B cell (primary cell): ENCODE measurements around the gene GPATCH3. TPM values are rescaled to one million over a fixed set of nuclear protein-coding genes. Genes with fewer than 3 reads are reported as not detected.

Experiments used
- ATAC-seq: fragments of 200-7000 bp; cut with Tn5 transposase; one replicate; pipeline ENCODE4 v1.10.0; 2021; ENCODE audit warnings: low read depth, mild to moderate bottlenecking, moderate number of reproducible peaks, moderate library complexity
- CTCF ChIA-PET: fragments of 350-600 bp; sonication (Branson Sonifier 250); formaldehyde crosslinking; loops from one replicate; lab custom pipeline; 2021; ENCODE audit warnings: antibody characterized with exemption, inconsistent platforms; lab: Charles Lee
- POLR2A ChIA-PET: fragments of 350-600 bp; sonication (Branson Sonifier 250); formaldehyde crosslinking; loops from one replicate; lab custom pipeline; 2021; ENCODE audit warnings: antibody characterized with exemption; lab: Charles Lee
- DNase-seq: peaks from one replicate; pipeline ENCODE4 v3.0.0; 2013
- H2AFZ ChIP-seq: 2 replicates; pipeline ENCODE4 v1.6.1; 2012; ENCODE audit warnings: mild to moderate bottlenecking, low read depth, low read length; ENCODE audit not compliant: insufficient read depth, poor library complexity, severe bottlenecking
- H3K27ac ChIP-seq, 2 donors: 1 replicate in 1 of 2; 2 replicates in 1 of 2; pipeline ENCODE4 v1.5.1; 2012 to 2013; ENCODE audit warnings: low read length in 2 of 2, mild to moderate bottlenecking in 2 of 2, moderate library complexity in 1 of 2
- H3K27me3 ChIP-seq, 4 experiments: fragments of 200-600 bp in 1 of 4; sonication (generic) in 1 of 4; replicated peaks in 1 of 4; 1 replicate in 2 of 4; 2 replicates in 2 of 4; pipeline versions ENCODE4 v1.6.1 to v1.7.0; 2013 to 2016; ENCODE audit warnings: low read length in 3 of 4, mild to moderate bottlenecking in 2 of 4, mixed read lengths in 1 of 4, moderate library complexity in 1 of 4; ENCODE audit not compliant: insufficient read depth in 4 of 4, control insufficient read depth in 3 of 4; ENCODE audit errors: control extremely low read depth in 1 of 4
- H3K36me3 ChIP-seq, 2 experiments: replicated peaks in 1 of 2; 1 replicate in 1 of 2; 2 replicates in 1 of 2; pipeline versions ENCODE4 v1.6.1 to v1.7.1; 2013; ENCODE audit warnings: low read length in 1 of 2; ENCODE audit not compliant: insufficient read depth in 2 of 2, control insufficient read depth in 1 of 2; ENCODE audit errors: control extremely low read depth in 1 of 2, extremely low read depth in 1 of 2
- H3K4me1 ChIP-seq, 2 donors: fragments of 200-600 bp in 1 of 2; sonication (generic) in 1 of 2; 1 replicate in 1 of 2; 2 replicates in 1 of 2; pipeline versions ENCODE4 v1.5.1 to v1.6.1; 2013 to 2017; ENCODE audit warnings: low read length in 2 of 2; ENCODE audit not compliant: control insufficient read depth in 2 of 2, insufficient read depth in 2 of 2
- H3K4me2 ChIP-seq: replicated peaks from 2 replicates; pipeline ENCODE3; 2012; ENCODE audit warnings: mild to moderate bottlenecking, low read depth, low read length; ENCODE audit not compliant: poor library complexity, severe bottlenecking
- H3K4me3 ChIP-seq, 5 experiments: fragments of 200-600 bp in 1 of 5; sonication (generic) in 1 of 5; 1 replicate in 3 of 5; 2 replicates in 2 of 5; pipeline versions ENCODE4 v1.5.1 to v1.7.0; 2011 to 2016; ENCODE audit warnings: low read length in 4 of 5, mild to moderate bottlenecking in 4 of 5, low read depth in 2 of 5, control low read depth in 1 of 5, moderate library complexity in 1 of 5; ENCODE audit not compliant: insufficient read depth in 1 of 5; ENCODE audit errors: control extremely low read depth in 1 of 5, extremely low read depth in 1 of 5
- H3K79me2 ChIP-seq: fragments of 200-600 bp; sonication (generic); one replicate; pipeline ENCODE4 v1.6.0; 2016; ENCODE audit warnings: low read length; ENCODE audit not compliant: control insufficient read depth, insufficient read depth
- H3K9ac ChIP-seq: fragments of 200-600 bp; sonication (generic); 2 replicates; pipeline ENCODE4 v1.6.1; 2017; ENCODE audit warnings: mild to moderate bottlenecking, low read length, moderate library complexity
- H3K9me3 ChIP-seq, 3 donors: one replicate each; pipeline versions ENCODE4 v1.6.1 to v1.7.1; 2013; ENCODE audit warnings: low read length in 2 of 3; ENCODE audit not compliant: control insufficient read depth in 2 of 3, insufficient read depth in 1 of 3; ENCODE audit errors: control extremely low read depth in 1 of 3
- H4K20me1 ChIP-seq: 2 replicates; pipeline ENCODE4 v1.6.0; 2012; ENCODE audit warnings: mild to moderate bottlenecking, low read length; ENCODE audit not compliant: insufficient read depth, control insufficient read depth, poor library complexity, severe bottlenecking
- H3K27ac Mint-ChIP-seq: one replicate; pipeline ENCODE4 v1.8.0; 2021; ENCODE audit warnings: mixed read lengths
- H3K27me3 Mint-ChIP-seq: one replicate; pipeline ENCODE4 v1.8.0; 2021; ENCODE audit warnings: mixed read lengths
- H3K4me1 Mint-ChIP-seq: one replicate; pipeline ENCODE4 v1.8.0; 2021; ENCODE audit warnings: mixed read lengths
- H3K4me3 Mint-ChIP-seq: one replicate; pipeline ENCODE4 v1.8.0; 2021; ENCODE audit warnings: mixed read lengths
- H3K9me3 Mint-ChIP-seq: one replicate; pipeline ENCODE4 v1.8.0; 2022; ENCODE audit warnings: mixed read lengths; ENCODE audit not compliant: insufficient read depth
- CTCF ChIP-seq: fragments of 200-600 bp; IDR thresholded peaks from one replicate; pipeline ENCODE4 v1.8.0; 2022; ENCODE audit warnings: antibody characterized with exemption, mild to moderate bottlenecking
- EZH2 ChIP-seq: IDR thresholded peaks from 2 replicates; pipeline ENCODE4 v1.6.1; 2012; ENCODE audit warnings: borderline replicate concordance, low read depth, mild to moderate bottlenecking, moderate library complexity, low read length; ENCODE audit not compliant: insufficient read depth, poor library complexity, severe bottlenecking
- WGBS: methylation state at CpG from one replicate; pipeline ENCODE4 v1.1.5; 2013; ENCODE audit warnings: missing lambda C conversion rate; ENCODE audit not compliant: insufficient coverage; 5-methylcytosine and 5-hydroxymethylcytosine counted together
- intact Hi-C: fragments of 100-400 bp; cut with micrococcal nuclease; formaldehyde crosslinking; loops from one replicate; pipeline ENCODE4 v1.10.0; 2022
- polyA plus RNA-seq: library from polyadenylated mRNA; depleted of rRNA; stranded (reverse); fragments of >200 nt; gene quantifications from 2 replicates; pipeline ENCODE4 v1.2.3, GENCODE V29; 2012
- total RNA-seq, 2 donors: library from RNA; stranded (reverse); fragments of 120-200 nt in 1 of 2; gene quantifications; 1 replicate in 1 of 2; 2 replicates in 1 of 2; pipeline versions ENCODE4 v1.2.3 to v1.2.4, GENCODE V29; 2013 to 2022

GPATCH3 gene
- total and polyA plus RNA-seq, 2 donors (not counting 1 experiment from before 2014, with no cell fraction given), result 9.2 to 21.9 TPM

- Histone ChIP-seq H3K79me2 (no peaks in the 10 kb centered on the region), H3K9ac (no peak overlapping the region), H3K36me3 (no peaks in the 10 kb centered on the region), H3K9me3 (no peaks in the 10 kb centered on the region), H3K4me3 (no peak overlapping the region), H4K20me1 (no peaks in the 10 kb centered on the region), H3K27me3 (no peaks in the 10 kb centered on the region), H2AFZ (no peak overlapping the region), H3K4me1 (no peaks in the 10 kb centered on the region), H3K27ac (no peak overlapping the region), H3K4me2 (no peak overlapping the region)
- Mint-ChIP-seq H3K27me3 (peaks cover 8% of the 10 kb centered on the region), H3K9me3 (no peaks in the 10 kb centered on the region), H3K27ac (no peak overlapping the region), H3K4me1 (no peaks in the 10 kb centered on the region), H3K4me3 (no peak overlapping the region)
- TF ChIP-seq CTCF (no peak), EZH2 (no peak)
- intact Hi-C loops, result no loop called here
- ATAC-seq (no peak), DNase-seq (no peak)
- POLR2A ChIA-PET, result no interaction called here
- CTCF ChIA-PET, result no interaction called here
- WGBS, result 94% methylated on average over 7 of the region's 8 CpGs
Measured at GRCh38 chr1:26911399-26912146, 11.3 kb upstream of the GPATCH3 start.

- Histone ChIP-seq H3K27me3 (no peaks in the 10 kb centered on the region), H4K20me1 (no peaks in the 10 kb centered on the region), H3K4me1 (no peaks in the 10 kb centered on the region), H3K4me2 (no peak overlapping the region), H2AFZ (no peak overlapping the region), H3K9me3 (no peaks in the 10 kb centered on the region), H3K36me3 (no peaks in the 10 kb centered on the region), H3K79me2 (no peaks in the 10 kb centered on the region), H3K27ac (no peak overlapping the region), H3K9ac (no peak overlapping the region), H3K4me3 (no peak overlapping the region)
- H3K9me3 Mint-ChIP-seq, result no peaks in the 10 kb centered on the region
- intact Hi-C loops, result no loop called here
- TF ChIP-seq EZH2, result no peak
- no peak for TF ChIP-seq CTCF
- ChIA-PET CTCF (no interaction called here), POLR2A (no interaction called here)
- no peaks in the 10 kb centered on the region for H3K4me1 Mint-ChIP-seq
- DNase-seq (no peak), ATAC-seq (no peak)
- H3K27ac Mint-ChIP-seq, result no peak overlapping the region
- WGBS, result 88% methylated on average over 4 of the region's 4 CpGs
- H3K27me3 Mint-ChIP-seq, result peaks cover 8% of the 10 kb centered on the region
- H3K4me3 Mint-ChIP-seq, result no peak overlapping the region
Measured at GRCh38 chr1:26910343-26911160, 10.3 kb upstream of the GPATCH3 start.
